DMS153 treated with DMSO at 0.1 percent for 48 hours (cell line): ENCODE data around the gene RALBP1.

Experiments
- DNase-seq: peaks from one replicate; lab custom pipeline; 2025; ENCODE audit not compliant: unreplicated experiment; lab: John Stamatoyannopoulos, UW

RALBP1 gene

GRCh38 chr18:9546468-9546867, 71.2 kb downstream of the RALBP1 start:
- no peak for DNase-seq

DNA sequence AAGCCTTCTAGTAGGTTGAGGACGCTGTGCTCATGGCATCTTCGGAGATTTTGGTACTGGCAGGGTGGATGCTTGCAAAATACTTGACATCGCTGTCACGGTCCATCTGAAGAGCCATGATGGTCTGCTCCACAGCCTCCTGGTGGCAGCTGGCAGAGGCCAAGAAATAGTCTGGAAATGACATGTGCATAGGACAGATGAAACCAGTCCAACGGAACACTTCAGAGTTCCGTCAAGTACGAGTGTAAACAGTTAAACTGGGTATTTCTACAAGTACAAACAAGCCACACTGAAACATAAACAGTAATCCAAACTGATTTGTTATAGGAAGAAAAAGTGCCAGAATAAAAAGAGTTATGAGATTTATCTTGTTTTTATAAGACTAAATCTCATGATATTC, 72.5 kb downstream of the RALBP1 start:
- no peak for DNase-seq

DNA sequence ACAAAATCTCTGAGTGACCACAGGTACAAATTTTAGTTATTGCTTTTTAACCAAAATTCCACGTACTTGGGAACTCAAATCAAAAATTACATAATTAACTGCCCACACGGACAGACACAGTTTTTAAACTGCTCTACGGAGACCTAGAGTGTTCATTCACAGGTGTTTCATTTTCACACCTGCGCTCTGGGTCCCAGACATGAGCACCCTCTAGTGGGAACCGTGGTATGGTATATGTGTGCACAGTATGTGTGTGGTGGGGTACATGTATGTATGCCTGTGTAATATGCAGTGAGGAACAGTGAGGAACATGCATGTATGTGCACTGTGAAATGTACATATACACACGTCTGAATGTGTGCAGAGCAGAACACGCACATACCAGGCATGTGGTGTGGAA, 74.1 kb downstream of the RALBP1 start:
- no peak for DNase-seq

- DNase-seq: no peak
These were observed 75.1 kb downstream of the RALBP1 start for GRCh38 chr18:9550429-9550828.

DNA sequence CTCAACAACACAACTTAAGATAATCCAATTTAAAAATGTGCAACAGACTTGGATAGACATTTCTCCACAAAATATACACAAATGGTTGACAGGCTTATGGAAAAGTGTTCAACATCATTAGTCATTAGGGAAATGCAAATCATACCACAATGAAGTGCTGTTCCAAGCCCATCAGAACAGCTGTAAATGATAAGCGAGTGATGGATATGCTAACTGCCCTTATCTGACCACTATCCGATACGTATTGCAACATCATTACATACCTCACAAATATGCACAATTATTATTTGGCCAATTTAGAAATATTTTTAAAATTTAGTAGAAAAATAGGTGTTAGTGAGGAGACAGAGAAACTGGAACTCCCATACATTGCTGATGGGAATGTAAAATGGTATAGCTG, 76.9 kb downstream of the RALBP1 start:
- no peak for DNase-seq

DNA sequence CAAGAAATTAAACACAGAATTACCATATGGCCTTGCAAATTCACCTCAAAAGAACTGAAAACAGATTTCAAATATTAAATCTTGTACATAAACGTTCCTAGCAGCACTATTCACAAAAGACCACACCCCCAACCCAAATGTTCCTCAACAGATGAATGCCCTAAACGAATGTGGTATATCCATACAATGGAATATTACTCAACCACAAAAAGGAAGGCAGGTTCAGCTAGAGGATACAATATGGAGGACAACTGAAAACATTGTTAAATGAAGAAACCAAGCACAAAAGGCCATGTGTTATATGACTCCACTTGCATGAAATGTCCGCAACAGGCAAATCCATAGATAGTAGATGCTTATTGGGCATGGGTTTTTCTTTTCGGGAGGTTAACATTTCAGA, 77.3 kb downstream of the RALBP1 start:
- no peak for DNase-seq

DNA sequence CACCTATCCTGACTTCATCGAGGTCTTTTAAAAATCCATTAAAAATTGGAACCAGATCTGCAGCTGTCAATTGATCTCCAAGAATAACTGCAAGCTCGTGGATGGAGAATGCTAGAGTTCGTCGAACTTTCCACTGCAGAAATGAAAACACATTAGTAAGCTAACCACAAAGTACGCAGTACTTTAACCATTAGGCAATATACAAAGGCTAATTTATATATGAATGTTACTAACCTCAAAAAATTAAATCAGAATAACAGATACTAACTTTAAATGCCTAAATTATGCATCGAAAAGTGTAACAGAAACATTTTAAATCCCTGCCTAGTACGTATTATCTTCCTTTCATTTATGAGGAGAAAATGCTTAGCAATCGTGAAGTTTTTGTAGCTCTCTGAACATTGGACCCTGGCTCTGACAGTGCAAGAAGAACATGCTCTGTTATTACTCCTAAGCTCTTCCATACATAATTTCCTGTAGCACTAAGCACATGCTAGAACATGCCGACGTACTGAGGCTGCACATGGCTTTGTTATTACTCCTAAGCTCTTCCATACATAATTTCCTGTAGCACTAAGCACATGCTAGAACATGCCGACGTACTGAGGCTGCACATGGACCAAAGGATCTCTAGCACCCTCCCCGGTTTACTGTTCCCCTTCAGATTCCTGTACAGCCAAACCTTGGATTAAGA, 82.1 kb downstream of the RALBP1 start:
- DNase-seq: no peak

DNA sequence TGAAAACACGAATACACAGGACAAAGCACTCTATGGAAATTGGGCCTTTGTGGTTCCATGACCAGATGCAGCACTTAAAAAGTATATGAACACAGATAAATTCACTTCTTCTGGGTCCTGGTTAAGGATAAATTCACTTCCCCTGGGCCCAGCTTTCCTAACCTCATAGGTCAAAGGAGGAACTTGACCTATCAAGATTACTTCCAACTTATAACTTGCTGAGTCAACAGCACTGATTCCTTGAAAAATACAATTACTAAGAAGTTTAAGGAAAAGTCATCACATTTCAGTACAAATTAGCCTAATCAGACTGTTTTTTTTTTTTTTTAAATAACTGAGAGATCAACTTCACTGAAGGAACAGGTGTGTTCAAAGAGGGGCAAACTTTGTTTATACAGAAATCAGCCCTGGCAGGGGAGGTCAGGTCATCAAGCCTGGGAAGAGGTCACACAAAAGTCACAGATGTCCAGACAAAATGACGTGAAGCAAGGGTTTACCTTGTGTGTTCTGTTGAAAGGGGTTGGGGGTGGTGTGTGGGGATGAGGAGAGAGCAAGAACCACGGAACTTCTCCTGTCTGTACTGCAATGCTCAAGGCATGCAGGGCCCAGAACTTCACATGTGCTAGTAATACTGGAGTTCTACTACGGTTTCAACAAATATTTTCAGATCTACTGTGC, 83.2 kb downstream of the RALBP1 start:
- no peak for DNase-seq

GRCh38 chr18:9559253-9559652, 83.9 kb downstream of the RALBP1 start:
- no peak for DNase-seq

DNA sequence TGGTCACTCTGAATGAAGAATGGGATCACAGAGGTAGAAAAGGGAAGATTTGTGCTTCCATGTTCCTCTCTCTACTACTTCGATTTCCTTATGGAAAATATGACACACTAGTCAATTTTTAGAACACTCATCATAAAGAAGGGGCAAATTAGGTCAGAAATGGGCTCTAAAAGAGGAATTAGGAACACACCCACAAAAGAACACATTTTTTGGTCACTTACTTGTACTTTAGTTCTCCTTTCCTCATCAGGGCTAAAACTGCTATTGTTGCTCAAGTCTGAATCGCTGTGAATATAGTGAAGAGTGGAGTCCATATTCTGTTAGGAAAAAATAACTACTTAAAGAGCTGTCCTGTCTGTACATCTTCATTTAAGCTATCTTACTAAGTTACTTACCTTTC, 86.4 kb downstream of the RALBP1 start:
- DNase-seq: no peak

- no peak for DNase-seq
These were observed 87.3 kb downstream of the RALBP1 start for GRCh38 chr18:9562584-9562983.

- DNase-seq: no peak
These were observed 88.0 kb downstream of the RALBP1 start for GRCh38 chr18:9563331-9563730.

GRCh38 chr18:9565407-9565806, 90.1 kb downstream of the RALBP1 start:
- no peak for DNase-seq

DNA sequence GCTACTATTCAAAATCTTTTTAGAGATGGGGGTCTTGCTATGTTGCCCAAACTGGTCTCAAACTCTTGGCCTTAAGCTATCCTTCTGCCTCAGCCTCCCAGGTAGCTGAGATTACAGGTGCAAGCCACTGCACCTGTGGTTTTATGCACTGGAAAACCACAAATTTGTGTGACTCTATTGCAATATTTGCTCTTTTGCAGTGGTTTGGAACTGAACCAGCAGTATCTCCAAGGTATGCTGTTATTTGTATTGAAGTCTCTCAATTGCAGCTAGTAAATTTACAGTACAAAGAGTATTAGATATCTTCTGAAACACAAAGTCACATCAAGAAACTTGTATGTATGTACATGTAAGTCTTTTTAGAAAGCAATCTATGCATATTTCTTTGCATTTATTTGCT, 92.9 kb downstream of the RALBP1 start:
- DNase-seq: no peak

DNA sequence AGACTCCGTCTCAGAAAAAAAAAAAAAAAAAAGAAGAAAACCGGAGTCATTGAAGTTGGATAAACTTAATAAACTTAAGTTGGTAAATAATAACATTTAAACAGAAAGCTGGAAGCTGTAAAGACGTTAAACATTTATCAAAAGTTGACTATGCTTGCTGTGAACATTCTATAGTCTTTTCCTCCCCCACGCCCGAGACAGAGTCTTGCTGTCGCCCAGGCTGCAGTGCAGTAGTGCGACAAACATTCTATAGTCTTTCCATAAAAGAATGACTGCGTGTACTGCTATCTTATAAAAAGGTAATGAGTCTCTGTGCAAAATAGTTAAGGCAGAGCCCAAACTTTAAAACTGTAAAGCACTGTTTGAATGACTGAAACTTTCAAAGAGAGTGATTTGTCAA, 93.9 kb downstream of the RALBP1 start:
- DNase-seq: no peak

DNA sequence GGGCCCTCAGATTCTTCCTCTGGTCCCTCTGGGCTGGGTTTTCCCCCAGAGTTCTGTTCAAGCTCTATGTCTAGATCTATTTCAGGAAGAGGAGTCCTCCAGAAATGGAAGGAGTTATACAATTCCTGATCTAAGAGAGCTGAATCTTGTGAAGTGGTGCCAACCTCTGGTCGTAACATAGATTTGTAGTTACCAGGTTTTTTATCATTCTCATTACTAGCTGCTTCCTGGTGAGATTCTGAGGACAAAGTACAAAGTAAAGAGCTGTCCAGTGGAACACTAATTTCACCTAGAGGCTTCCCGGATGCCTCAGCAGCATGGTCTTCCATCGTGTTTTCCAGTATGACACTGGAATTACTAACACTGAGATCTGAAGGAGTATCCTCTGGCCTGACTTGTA, 94.9 kb downstream of the RALBP1 start:
- no peak for DNase-seq

GRCh38 chr18:9571546-9571945, 96.2 kb downstream of the RALBP1 start:
- no peak for DNase-seq

DNA sequence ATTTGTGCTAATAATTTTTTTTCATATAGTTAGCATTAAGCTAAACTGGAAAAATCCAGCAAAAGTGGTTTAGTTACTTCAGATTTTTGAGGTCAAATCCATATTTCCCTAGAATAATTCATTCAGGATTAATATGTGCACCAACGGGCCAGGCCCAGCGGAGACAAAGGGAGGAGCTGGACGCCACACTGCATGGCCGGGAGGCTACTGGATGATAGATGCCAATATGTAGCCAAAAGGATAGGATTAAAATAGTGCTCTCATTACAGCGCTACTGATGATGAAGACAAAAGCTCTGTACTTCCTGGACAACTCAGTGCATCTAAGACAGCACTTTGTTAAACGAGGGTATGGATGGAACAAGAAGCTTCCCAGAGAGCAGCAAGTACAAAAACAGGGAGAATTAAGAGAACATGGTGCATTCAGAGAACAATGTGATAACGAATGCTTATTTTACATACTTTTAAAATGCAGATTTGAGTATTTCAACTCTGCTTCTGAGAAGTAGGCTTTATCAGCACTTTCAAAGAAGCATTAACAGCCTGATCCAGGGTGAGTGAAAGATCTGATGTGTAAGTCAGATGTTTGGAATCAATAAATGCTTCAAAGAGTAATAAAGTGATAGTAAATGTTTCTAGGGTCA, 99.3 kb downstream of the RALBP1 start:
- DNase-seq: no peak

DNA sequence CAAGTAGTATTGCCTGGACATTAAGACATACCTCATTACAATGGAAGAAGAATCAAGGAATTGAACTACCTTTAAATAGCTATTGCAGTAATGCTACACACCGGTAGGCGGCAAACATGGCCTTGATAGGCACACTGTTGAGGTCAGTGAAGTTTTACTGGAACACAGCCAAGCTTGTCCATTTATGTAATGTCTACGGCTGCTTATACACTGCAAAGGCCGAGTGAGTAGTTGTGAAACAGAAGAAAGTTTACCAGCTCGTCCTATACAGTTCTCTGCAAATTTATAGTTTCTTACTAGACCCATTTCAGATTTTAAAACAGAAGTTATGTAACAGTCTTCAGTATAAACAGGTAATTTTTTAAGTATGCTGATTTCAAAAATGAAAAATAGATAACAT, 100.2 kb downstream of the RALBP1 start:
- DNase-seq: peak; percentile 53

- DNase-seq: no peak
These were observed 102.0 kb downstream of the RALBP1 start for GRCh38 chr18:9577361-9577760.

GRCh38 chr18:9578306-9578705, 103.0 kb downstream of the RALBP1 start:
- DNase-seq: no peak

DNA sequence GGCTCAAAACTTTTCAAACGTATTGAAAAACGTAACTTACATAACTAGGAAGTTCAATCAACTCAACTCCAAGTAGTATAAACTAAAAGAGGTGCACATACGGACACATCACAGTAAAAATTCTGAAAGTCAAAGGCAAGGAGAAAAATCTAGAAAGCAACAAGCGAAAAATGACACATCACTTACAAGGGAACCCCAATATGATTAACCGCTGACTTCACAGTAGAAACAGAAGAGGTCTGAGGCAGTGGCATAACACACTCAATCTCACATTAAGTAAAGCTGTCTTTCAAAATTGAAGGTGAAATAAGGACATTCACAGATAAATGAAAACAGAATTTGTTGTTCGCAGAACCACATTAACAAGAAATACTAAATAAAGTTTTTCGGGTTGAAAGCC, 106.4 kb downstream of the RALBP1 start:
- no peak for DNase-seq
